IPS-20b (cell line): Measurements from ENCODE around the gene PON2.
"Not testable (repeated sequence)": the region's sequence is repeated elsewhere in the genome, so short reads cannot be mapped to it uniquely, and the experiment has no call there.

Source experiments
- H3K27ac ChIP-seq: one replicate; pipeline ENCODE4 v1.5.1; 2013; ENCODE audit warnings: low read length
- H3K27me3 ChIP-seq: 2 replicates; pipeline ENCODE4 v1.6.1; 2013; ENCODE audit warnings: mild to moderate bottlenecking, low read length, inconsistent platforms; ENCODE audit not compliant: insufficient read depth
- H3K36me3 ChIP-seq: 2 replicates; pipeline ENCODE4 v1.6.1; 2013; ENCODE audit warnings: low read depth, mild to moderate bottlenecking, inconsistent platforms, low read length, moderate library complexity; ENCODE audit not compliant: insufficient read depth
- H3K4me1 ChIP-seq: 2 replicates; pipeline ENCODE4 v1.6.1; 2013; ENCODE audit warnings: mild to moderate bottlenecking, control low read depth, inconsistent platforms, low read length, moderate library complexity; ENCODE audit not compliant: insufficient read depth
- H3K4me3 ChIP-seq: 2 replicates; pipeline ENCODE4 v1.5.1; 2013; ENCODE audit warnings: mild to moderate bottlenecking, low read length, inconsistent platforms
- H3K9ac ChIP-seq: 2 replicates; pipeline ENCODE4 v1.6.1; 2013; ENCODE audit warnings: low read depth, mild to moderate bottlenecking, inconsistent platforms, low read length, moderate library complexity
- H3K9me3 ChIP-seq: 2 replicates; pipeline ENCODE4 v1.6.1; 2013; ENCODE audit warnings: mild to moderate bottlenecking, low read depth, low read length, inconsistent platforms; ENCODE audit not compliant: insufficient read depth

Gene PON2

DNA sequence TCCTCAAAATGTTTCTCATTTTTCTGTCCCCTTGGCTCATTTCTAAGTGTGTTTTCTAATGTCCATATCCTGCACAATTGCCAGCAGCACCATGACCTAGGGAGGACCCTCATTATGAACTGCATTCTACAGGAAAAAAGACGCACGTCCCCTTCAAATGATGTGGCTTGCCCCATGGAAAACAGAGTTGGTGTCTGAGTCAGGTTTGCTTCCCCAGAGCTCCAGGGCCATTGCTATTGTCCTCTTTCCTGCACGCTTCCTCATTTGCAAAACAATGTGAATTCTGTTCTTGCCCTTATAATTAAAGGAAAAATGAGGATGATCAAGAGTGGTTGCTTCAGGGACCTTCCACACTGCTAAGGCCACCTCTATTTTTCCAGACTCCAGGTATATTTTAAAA is 36.2 kb upstream of the PON2 start:
- H3K9me3 ChIP-seq: no peaks in the 10 kb centered on the region
- no peak overlapping the region for H3K27ac ChIP-seq
- H3K4me1 ChIP-seq: peaks cover 17% of the 10 kb centered on the region
- peak overlapping the region; percentile 4; the same call in 1 of the 2 replicates for H3K9ac ChIP-seq
- H3K36me3 ChIP-seq: no peaks in the 10 kb centered on the region
- H3K4me3 ChIP-seq: peak overlapping the region; percentile 5; the same call in 1 of the 2 replicates
- no peaks in the 10 kb centered on the region for H3K27me3 ChIP-seq

DNA sequence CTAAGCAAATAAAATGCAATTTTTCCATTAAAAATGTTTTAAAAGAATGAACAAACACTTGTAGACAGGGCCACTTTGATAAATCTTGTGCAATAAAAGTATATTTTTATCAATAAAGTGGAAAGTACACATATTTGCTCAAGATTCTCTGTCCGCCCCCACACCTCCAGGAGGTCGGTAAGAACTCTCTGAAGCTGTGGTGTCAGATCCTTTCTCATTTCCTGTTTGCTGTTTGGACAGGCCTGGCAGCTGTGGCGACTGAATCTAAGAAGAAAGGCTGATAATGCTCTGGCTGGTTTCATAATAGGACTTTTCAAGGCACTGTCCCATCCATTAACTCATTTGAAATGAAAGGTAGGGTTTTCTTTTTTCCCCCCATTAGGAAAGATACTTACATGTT is 35.6 kb upstream of the PON2 start:
- no peak overlapping the region for H3K27ac ChIP-seq
- H3K9ac ChIP-seq: peak overlapping the region; percentile 10; the same call in 1 of the 2 replicates
- no peaks in the 10 kb centered on the region for H3K27me3 ChIP-seq
- H3K4me1 ChIP-seq: peaks cover 17% of the 10 kb centered on the region
- no peaks in the 10 kb centered on the region for H3K36me3 ChIP-seq
- H3K9me3 ChIP-seq: no peaks in the 10 kb centered on the region
- peak overlapping the region; percentile 5; the same call in 1 of the 2 replicates for H3K4me3 ChIP-seq

DNA sequence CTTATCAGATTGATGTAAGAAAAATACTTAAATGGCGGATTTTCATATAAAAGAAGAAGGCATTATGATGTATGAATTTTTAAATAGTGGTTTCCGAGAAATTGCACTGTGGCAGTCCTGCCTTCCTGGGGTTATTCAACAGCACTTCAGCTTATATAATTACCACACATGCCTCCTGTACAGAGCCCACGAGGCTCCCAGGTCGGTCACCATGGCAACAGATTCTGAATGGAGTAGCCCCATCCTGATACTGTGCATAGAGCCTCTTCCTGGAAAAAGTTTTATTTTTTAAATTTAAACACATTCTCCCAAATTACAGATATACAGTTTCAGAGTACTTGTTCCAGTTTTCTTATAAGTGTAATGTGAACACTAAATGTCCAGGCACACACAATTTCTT is 35.0 kb upstream of the PON2 start:
- H3K27me3 ChIP-seq: no peaks in the 10 kb centered on the region
- peak overlapping the region; percentile 10; the same call in 1 of the 2 replicates for H3K9ac ChIP-seq
- peaks cover 17% of the 10 kb centered on the region for H3K4me1 ChIP-seq
- no peak overlapping the region for H3K27ac ChIP-seq
- H3K9me3 ChIP-seq: no peaks in the 10 kb centered on the region
- no peaks in the 10 kb centered on the region for H3K36me3 ChIP-seq
- H3K4me3 ChIP-seq: no peak overlapping the region

DNA sequence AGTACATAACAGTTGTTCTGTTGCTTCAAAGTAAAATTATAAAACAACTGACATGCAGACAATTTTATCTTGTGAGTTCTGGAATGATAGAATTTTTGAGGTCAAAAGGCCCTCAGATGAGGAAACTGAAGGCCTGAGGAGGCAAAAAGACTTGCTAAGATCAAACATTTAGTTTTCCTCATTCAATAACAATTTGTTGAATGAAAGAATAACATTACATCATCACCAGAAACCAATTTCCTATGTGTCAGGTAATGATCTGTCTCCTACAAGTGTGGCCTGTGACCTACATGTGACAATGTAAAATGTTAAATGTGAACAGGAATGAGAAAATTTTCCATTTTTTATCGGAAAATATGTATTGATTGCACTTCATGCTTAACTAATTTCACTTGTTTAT is 34.4 kb upstream of the PON2 start:
- H3K27ac ChIP-seq: no peak overlapping the region
- H3K36me3 ChIP-seq: no peaks in the 10 kb centered on the region
- H3K27me3 ChIP-seq: no peaks in the 10 kb centered on the region
- H3K4me1 ChIP-seq: peaks cover 17% of the 10 kb centered on the region
- no peaks in the 10 kb centered on the region for H3K9me3 ChIP-seq
- H3K9ac ChIP-seq: no peak overlapping the region
- H3K4me3 ChIP-seq: no peak overlapping the region

DNA sequence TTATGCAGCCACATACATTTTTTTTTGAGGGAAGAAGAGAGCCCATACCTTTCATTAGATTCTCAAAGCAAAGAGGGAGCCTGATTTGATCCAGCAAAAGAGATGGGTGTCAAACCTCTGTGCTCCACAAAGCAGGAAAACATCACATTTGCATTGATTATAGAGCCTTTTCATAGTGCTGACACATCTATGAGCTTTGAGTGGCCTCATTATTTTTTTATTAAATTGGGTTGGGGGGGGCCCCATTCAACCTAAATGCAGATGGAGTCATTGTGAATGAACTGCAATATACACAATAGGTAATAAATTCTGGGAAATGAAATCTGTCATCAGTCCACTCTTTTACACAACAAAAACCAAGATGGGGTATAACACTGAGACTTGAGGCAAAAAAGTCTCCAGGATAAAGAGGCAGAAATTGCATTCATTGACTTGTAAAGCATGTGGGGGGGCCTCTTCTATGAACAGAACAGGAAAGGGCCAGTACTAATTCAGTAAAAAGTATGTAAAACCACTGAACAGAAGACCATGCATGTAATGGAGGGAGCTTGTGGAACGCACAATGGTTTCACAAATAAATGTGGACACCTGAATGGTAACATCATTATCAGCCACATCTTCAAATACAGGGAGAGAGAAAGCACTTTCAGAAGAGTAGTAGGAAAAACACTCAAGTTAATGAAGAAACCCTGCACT is 33.2 kb upstream of the PON2 start:
- no peak overlapping the region for H3K27ac ChIP-seq
- no peak overlapping the region for H3K4me3 ChIP-seq
- H3K27me3 ChIP-seq: no peaks in the 10 kb centered on the region
- H3K4me1 ChIP-seq: peaks cover 17% of the 10 kb centered on the region
- H3K36me3 ChIP-seq: no peaks in the 10 kb centered on the region
- no peaks in the 10 kb centered on the region for H3K9me3 ChIP-seq
- no peak overlapping the region for H3K9ac ChIP-seq

DNA sequence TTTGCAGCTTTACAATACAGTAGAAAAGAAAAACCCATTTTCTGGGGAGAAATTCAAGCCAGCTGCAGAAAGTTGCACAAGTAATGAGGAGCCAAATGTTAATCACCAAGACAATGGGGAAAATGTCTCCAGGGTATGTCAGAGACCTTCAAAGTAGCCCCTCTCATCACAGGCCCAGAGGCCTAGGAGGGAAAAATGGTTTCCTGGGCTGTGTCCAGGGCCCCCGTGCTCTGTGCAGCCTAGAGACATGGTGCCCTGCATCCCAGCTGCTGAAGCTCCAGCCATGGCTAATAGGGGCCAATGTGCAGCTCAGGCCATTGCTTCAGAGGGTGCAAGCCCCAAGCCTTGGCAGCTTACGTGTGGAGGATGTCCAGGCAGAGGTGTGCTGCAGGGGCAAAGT is 25.8 kb upstream of the PON2 start:
- peaks cover 36% of the 10 kb centered on the region for H3K9me3 ChIP-seq
- not testable (repeated sequence) for H3K27ac ChIP-seq, H3K4me1 ChIP-seq, H3K9ac ChIP-seq, H3K4me3 ChIP-seq, H3K36me3 ChIP-seq, H3K27me3 ChIP-seq

DNA sequence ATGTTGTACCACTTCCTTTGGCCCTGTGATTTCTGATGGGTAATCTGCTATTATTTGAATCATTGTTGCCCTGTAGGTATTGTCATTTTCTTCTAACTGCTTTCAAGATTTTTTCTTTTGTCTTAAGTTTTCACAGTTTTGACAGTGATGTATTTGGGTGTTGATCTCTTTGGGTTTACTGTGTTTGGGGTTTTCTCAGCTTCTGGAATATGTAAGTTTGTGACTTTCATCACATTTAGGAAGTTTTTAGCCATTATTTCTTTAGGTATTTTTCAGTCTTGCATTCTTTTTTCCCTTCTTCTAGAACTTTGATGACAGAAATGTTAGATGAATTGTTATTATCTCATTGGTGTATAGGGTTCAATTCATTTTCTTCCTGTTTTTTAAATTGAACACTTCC is 23.1 kb upstream of the PON2 start:
- no peaks in the 10 kb centered on the region for H3K36me3 ChIP-seq
- H3K27me3 ChIP-seq: no peaks in the 10 kb centered on the region
- no peaks in the 10 kb centered on the region for H3K4me1 ChIP-seq
- H3K9me3 ChIP-seq: peaks cover 36% of the 10 kb centered on the region
- H3K27ac ChIP-seq: no peak overlapping the region
- no peak overlapping the region for H3K4me3 ChIP-seq
- H3K9ac ChIP-seq: no peak overlapping the region

DNA sequence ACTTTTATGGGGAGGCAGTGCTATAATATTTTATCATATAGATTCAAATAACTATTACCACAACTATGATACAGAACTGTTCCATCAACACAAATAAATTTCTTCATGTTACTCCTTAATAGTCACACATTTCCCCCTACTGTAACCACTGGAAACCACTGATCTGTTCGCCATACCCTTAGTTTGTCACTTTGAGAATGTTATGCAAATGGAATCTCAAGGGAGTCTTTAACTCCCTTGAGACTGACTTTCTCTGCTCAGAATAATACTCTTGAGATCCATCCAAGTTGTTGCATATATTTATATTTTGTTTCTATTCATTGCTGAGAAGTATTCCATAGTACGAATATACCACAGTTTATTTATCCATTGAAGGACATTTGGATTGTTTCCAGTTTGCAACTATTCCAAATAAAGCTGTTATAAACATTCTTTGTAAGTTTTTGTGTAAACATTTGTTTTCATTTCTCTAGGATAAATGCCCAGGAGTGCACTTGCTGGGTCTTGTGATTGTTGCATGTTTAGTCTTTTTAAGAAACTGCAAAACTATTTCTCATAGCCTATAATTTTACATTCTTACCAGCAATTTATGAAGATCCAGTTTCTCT is 19.7 kb upstream of the PON2 start:
- H3K4me3 ChIP-seq: no peak overlapping the region
- H3K36me3 ChIP-seq: no peaks in the 10 kb centered on the region
- H3K9ac ChIP-seq: no peak overlapping the region
- H3K4me1 ChIP-seq: no peaks in the 10 kb centered on the region
- no peak overlapping the region for H3K27ac ChIP-seq
- no peaks in the 10 kb centered on the region for H3K27me3 ChIP-seq
- H3K9me3 ChIP-seq: peaks cover 18% of the 10 kb centered on the region

DNA sequence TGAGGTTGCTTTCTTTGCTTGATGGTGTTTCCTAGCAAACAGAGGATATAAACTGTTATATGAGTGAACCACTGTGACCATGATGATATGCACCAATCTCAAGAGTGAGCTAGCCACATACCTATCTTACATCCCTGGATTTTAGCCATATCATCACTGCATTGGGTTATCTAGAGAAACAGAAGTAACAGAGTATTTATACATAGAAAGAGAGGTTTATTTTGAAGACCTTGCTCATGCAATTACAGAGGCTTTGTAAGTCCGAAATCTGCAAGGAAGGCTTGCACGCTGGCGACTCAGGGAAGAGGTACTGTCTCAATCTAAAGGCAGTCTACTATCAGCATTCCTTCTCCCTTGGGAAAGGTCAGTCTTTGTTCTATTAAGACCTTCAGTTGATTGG is 11.8 kb upstream of the PON2 start:
- Histone ChIP-seq H3K4me3 (no peak overlapping the region), H3K9ac (no peak overlapping the region), H3K27ac (no peak overlapping the region), H3K36me3 (no peaks in the 10 kb centered on the region), H3K27me3 (no peaks in the 10 kb centered on the region), H3K9me3 (no peaks in the 10 kb centered on the region), H3K4me1 (no peaks in the 10 kb centered on the region)

DNA sequence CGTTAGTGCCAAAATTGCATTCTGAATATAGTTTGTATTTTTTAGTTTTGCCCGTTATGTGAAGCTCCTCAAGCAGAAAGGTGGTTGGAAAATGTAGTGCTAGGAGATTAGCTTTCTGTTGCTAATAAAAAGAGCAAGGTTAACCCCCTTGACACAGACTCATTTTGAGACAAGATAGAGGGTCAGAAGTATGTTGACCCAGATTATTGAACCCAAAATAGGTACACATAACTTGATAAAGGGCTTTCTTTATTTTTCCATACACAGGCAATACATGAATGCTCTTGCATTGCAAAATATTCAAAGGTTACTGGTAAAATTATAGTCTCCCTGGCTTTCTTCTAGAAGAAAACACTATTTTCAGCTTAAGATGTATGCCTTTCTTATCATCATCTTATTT is 10.0 kb upstream of the PON2 start:
- Histone ChIP-seq H3K9me3 (no peaks in the 10 kb centered on the region), H3K27ac (no peak overlapping the region), H3K9ac (no peak overlapping the region), H3K4me1 (no peaks in the 10 kb centered on the region), H3K36me3 (no peaks in the 10 kb centered on the region), H3K27me3 (no peaks in the 10 kb centered on the region), H3K4me3 (no peak overlapping the region)

DNA sequence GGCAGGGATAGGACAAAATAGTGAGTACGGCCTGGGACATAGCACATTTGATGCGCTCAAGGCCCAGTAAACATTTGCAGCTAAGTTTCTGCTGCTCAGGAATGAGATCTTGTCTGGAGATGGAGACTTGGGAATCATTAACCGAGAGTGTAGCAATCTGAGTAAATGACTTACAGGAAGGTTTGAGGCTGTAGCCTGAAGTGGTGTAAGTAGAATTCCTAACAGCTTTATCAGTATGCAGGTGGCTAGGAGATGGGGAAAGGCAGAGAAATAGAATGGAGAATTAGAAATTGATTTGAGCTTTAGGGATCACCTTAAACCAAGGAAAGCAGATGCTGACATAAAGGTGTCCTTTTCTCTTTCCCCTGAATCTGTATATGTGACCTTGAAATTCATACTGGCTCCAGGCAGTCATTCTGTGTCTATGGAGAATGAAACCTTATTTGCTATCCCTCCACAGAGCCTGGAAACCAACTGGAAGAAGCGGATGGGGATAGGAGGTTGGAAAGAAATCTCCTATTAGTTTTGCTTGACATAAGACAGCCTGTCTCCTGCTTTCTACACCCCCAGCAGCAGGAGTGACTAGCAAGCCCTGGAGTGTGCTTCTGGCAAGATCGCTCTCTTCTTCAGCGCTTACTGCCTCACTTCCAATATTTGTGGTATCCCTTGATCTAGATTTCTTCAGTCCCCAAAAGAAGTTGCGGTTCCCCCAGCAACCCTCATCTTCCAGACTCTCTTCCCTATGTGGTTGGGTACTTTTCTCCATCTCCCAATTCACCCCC is 6.4 kb upstream of the PON2 start:
- H3K4me1 ChIP-seq: no peaks in the 10 kb centered on the region

More for the DNA sequence above, 6.4 kb upstream of the PON2 start:
- H3K9me3 ChIP-seq: no peaks in the 10 kb centered on the region
- H3K4me3 ChIP-seq: no peak overlapping the region
- H3K9ac ChIP-seq: no peak overlapping the region
- no peak overlapping the region for H3K27ac ChIP-seq
- H3K27me3 ChIP-seq: no peaks in the 10 kb centered on the region
- H3K36me3 ChIP-seq: no peaks in the 10 kb centered on the region
